Liver (tissue), 9 donors: ENCODE measurements around the gene GAMT. TPM values are rescaled to one million over a fixed set of nuclear protein-coding genes. Genes with fewer than 3 reads are reported as not detected.

Experiments
- DNase-seq: peaks from one replicate; pipeline ENCODE4 v3.0.0-alpha.2; 2017; ENCODE audit warnings: low spot score
- H3K27ac ChIP-seq, 2 donors: one replicate each; pipeline ENCODE4 v1.7.0; 2013; ENCODE audit warnings: inconsistent platforms in 2 of 2, low read length in 2 of 2, control low read depth in 1 of 2, low read depth in 1 of 2, mild to moderate bottlenecking in 1 of 2
- H3K27me3 ChIP-seq, 4 donors: one replicate each; pipeline versions ENCODE4 v1.6.1 to v1.7.0; 2013; ENCODE audit warnings: low read length in 3 of 4, inconsistent platforms in 1 of 4, mild to moderate bottlenecking in 1 of 4, moderate library complexity in 1 of 4; ENCODE audit not compliant: control insufficient read depth in 4 of 4, insufficient read depth in 4 of 4
- H3K36me3 ChIP-seq, 4 donors: one replicate each; pipeline versions ENCODE4 v1.6.1 to v1.7.0; 2013; ENCODE audit warnings: low read length in 3 of 4, mild to moderate bottlenecking in 3 of 4, low read depth in 1 of 4, moderate library complexity in 1 of 4; ENCODE audit not compliant: control insufficient read depth in 4 of 4, insufficient read depth in 3 of 4
- H3K4me1 ChIP-seq, 4 donors: one replicate each; pipeline versions ENCODE4 v1.6.1 to v1.7.0; 2013; ENCODE audit warnings: low read length in 3 of 4, mild to moderate bottlenecking in 3 of 4, moderate library complexity in 1 of 4; ENCODE audit not compliant: control insufficient read depth in 4 of 4, insufficient read depth in 4 of 4
- H3K4me3 ChIP-seq, 3 donors: one replicate each; pipeline versions ENCODE4 v1.6.1 to v1.7.0; 2013; ENCODE audit warnings: low read length in 3 of 3, control low read depth in 1 of 3, low read depth in 1 of 3, mild to moderate bottlenecking in 1 of 3
- H3K9ac ChIP-seq, 2 donors: one replicate each; pipeline ENCODE4 v1.7.0; 2013; ENCODE audit warnings: low read length in 2 of 2, mild to moderate bottlenecking in 2 of 2, moderate library complexity in 2 of 2, control low read depth in 1 of 2, low read depth in 1 of 2
- H3K9me3 ChIP-seq, 4 donors: one replicate each; pipeline versions ENCODE4 v1.6.1 to v1.7.0; 2013; ENCODE audit warnings: low read length in 3 of 4; ENCODE audit not compliant: control insufficient read depth in 4 of 4
- CTCF ChIP-seq: fragments of 150-350 bp; IDR thresholded peaks from 2 replicates; pipeline ENCODE4 v1.5.1; 2017; ENCODE audit warnings: improper control_type of control experiment, low read depth, low read length; ENCODE audit not compliant: missing input control
- EGR1 ChIP-seq, 2 donors: IDR thresholded peaks; 2 replicates each; pipeline ENCODE4 v1.6.1; 2016 to 2018; ENCODE audit warnings: antibody characterized with exemption in 2 of 2, low read depth in 2 of 2
- HNF4G ChIP-seq: IDR thresholded peaks from 2 replicates; pipeline ENCODE4 v1.6.1; 2016; ENCODE audit warnings: antibody characterized with exemption
- JUND ChIP-seq, 2 donors: IDR thresholded peaks; 2 replicates each; pipeline ENCODE4 v1.6.1; 2016; ENCODE audit warnings: antibody characterized with exemption in 2 of 2
- MAX ChIP-seq: IDR thresholded peaks from 2 replicates; pipeline ENCODE4 v1.6.1; 2016; ENCODE audit warnings: antibody characterized with exemption
- NR2F2 ChIP-seq: IDR thresholded peaks from 2 replicates; pipeline ENCODE4 v1.6.1; 2016; ENCODE audit warnings: antibody characterized with exemption
- RAD21 ChIP-seq, 2 donors: IDR thresholded peaks; 2 replicates each; pipeline ENCODE4 v1.6.1; 2016; ENCODE audit warnings: antibody characterized with exemption in 2 of 2, mild to moderate bottlenecking in 2 of 2
- RXRA ChIP-seq, 2 donors: IDR thresholded peaks; 2 replicates each; pipeline ENCODE4 v1.6.1; 2017 to 2018; ENCODE audit warnings: antibody characterized with exemption in 2 of 2, mild to moderate bottlenecking in 1 of 2
- TAF1 ChIP-seq: conservative IDR thresholded peaks from 2 replicates; pipeline ENCODE4 v1.6.1; 2016; ENCODE audit warnings: antibody characterized with exemption, mild to moderate bottlenecking
- YY1 ChIP-seq: IDR thresholded peaks from 2 replicates; pipeline ENCODE4 v1.6.1; 2016; ENCODE audit warnings: antibody characterized with exemption, mild to moderate bottlenecking
- WGBS: extraction: QIAGEN DNeasy Blood & Tissue Kit; methylation state at CpG from one replicate; pipeline ENCODE4 v1.1.7; 2013; 5-methylcytosine and 5-hydroxymethylcytosine counted together
- polyA plus RNA-seq, 2 donors: library from polyadenylated mRNA; stranded (reverse) in 1 of 2; unstranded in 1 of 2; fragments of 200-250 nt in 1 of 2; fragments of >200 nt in 1 of 2; fragmentation: Nextera tagmentation in 1 of 2; extraction: Ambion mirVana in 1 of 2; gene quantifications; one replicate each; pipeline versions ENCODE4 v1.2.1 to v1.2.3, GENCODE V29; 2013 to 2015
- total RNA-seq, 2 donors: library from RNA; depleted of rRNA; stranded (reverse); fragments of >200 nt; gene quantifications; one replicate each; pipeline ENCODE4 v1.2.3, GENCODE V29; 2014
- donor health status: healthy.
- donor health status: healthy.
- donor health status: healthy.
- donor health status: healthy.
- donor health status: healthy.

Gene GAMT
- total and polyA plus RNA-seq, 4 donors = 76.2 to 394 (median 274) TPM

- Histone ChIP-seq H3K9ac (no peak overlapping the region), H3K9me3 (no peaks in the 10 kb centered on the region), H3K4me1 (peaks cover 0 to 18% (median 1%) of the 10 kb centered on the region in 4 donors), H3K27ac (no peak overlapping the region), H3K4me3 (no peak overlapping the region), H3K36me3 (peaks cover 18 to 52% (median 32%) of the 10 kb centered on the region in 4 donors), H3K27me3 (no peaks in the 10 kb centered on the region)
- TF ChIP-seq MAX (no peak), RXRA (IDR thresholded peaks at IDR 0.05) (no peak), CTCF (no peak)
- 87% methylated on average over 15 of the region's 15 CpGs for WGBS
- DNase-seq = no peak
Observed at GRCh38 chr19:1364070-1364704, 37.2 kb downstream of the GAMT start.

- H3K27ac ChIP-seq = no peak overlapping the region
- H3K36me3 ChIP-seq = peaks cover 15 to 55% (median 35%) of the 10 kb centered on the region in 4 donors
- no peak overlapping the region for H3K4me3 ChIP-seq
- no peak overlapping the region for H3K9ac ChIP-seq
- no peaks in the 10 kb centered on the region for H3K27me3 ChIP-seq
- WGBS = 82% methylated on average over 10 of the region's 10 CpGs
- H3K4me1 ChIP-seq = peaks cover 0 to 18% (median 1%) of the 10 kb centered on the region in 4 donors
- no peak for DNase-seq
- no peak for TF ChIP-seq RAD21 (IDR thresholded peaks at IDR 0.05)
- no peak for TF ChIP-seq TAF1
- TF ChIP-seq EGR1 (IDR thresholded peaks at IDR 0.05; ENCODE audit: low read depth in 2 of 2) = no peak
- no peak for TF ChIP-seq HNF4G
- no peak for TF ChIP-seq MAX
- H3K9me3 ChIP-seq = no peaks in the 10 kb centered on the region
Observed at GRCh38 chr19:1363599-1363998, 37.7 kb downstream of the GAMT start.

GRCh38 chr19:1362387-1363257 is 38.7 kb downstream of the GAMT start:
- Histone ChIP-seq H3K9ac (no peak overlapping the region), H3K4me1 (peaks cover 0 to 18% (median 1%) of the 10 kb centered on the region in 4 donors), H3K4me3 (no peak overlapping the region), H3K9me3 (no peaks in the 10 kb centered on the region), H3K36me3 (peaks cover 11 to 57% (median 41%) of the 10 kb centered on the region in 4 donors), H3K27me3 (no peaks in the 10 kb centered on the region), H3K27ac (no peak overlapping the region)
- 91% methylated on average over 42 of the region's 42 CpGs for WGBS
- no peak for DNase-seq
- TF ChIP-seq YY1 = no peak
- no peak for TF ChIP-seq JUND (IDR thresholded peaks at IDR 0.05)
- no peak for TF ChIP-seq NR2F2
- TF ChIP-seq MAX = no peak
- TF ChIP-seq RAD21 (IDR thresholded peaks at IDR 0.05) = no peak
